Measurements from ENCODE around the gene NPC1.
A peak's percentile ranks its signal among the peaks of the same experiment; 100 is the strongest.
"Not testable (repeated sequence)": the region's sequence is repeated elsewhere in the genome, so short reads cannot be mapped to it uniquely, and the experiment has no call there.

NPC1 gene

DNA sequence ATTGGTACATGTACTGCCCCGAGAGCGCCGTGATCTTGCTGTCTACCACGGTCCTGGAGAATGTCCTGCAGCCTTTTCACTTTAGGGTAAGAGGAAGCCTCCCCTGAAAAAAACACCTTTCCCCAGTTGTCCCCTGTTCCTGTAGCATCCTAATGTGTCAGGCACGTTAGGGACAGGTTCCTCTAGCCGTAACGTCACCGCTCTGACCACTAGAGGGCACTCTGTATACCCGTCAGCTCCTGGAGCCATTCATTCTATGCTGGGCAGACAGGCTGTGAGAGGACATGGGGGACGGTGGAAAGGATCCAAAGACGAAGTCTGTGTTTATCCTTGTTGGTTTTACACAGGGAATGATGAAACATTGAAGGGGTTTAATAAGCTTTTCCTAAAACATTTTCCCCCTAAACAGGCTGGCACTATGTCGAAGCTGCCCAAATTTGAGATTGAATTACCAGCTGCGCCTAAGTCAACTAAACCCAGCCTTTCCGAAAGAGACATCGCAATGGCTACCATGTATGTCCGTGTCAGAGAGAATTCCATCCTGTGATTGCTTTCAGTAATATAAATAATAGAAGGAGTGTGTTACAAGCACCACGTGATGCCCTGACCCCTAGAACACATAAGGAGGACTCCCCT is 70.3 kb downstream of the NPC1 start:
- DNase-seq = peak; percentile 61

DNA sequence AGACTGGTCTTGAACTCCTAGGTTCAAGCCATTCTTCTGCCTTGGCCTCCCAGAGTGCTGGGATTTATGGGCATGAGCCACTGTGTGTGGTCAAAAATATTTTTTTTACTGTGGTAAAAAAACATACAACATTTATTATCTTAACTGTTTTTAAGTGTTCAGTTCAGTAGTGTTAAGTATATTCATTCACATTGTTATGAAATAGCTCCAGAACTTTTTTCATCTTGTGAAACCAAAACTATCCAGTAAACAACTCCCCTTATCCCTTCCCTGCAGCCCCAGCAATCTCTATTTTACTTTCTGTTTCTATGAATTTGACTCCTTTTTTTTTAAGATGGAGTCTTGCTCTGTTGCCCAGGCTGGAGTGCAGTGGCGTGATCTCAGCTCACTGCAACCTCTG is 73.7 kb downstream of the NPC1 start:
- DNase-seq = no peak

DNA sequence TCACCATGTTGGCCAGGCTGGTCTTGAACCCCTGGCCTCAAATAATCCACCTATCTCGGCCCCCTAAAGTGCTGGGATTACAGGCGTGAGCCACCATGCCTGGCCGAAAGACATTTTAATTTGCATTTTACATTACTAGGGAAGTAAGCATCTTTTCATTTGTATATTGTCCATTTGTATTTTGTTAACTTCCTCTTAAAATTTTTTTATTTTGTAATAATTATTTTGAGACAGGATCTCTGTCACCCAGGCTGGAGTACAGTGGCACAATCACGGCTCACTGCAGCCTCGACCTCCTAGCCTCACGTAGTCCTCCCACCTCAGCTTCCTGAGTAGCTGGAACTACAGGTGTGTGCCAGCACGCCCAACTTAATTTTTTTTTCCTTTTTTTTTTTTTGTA is 74.1 kb downstream of the NPC1 start:
- not testable (repeated sequence) for DNase-seq

DNA sequence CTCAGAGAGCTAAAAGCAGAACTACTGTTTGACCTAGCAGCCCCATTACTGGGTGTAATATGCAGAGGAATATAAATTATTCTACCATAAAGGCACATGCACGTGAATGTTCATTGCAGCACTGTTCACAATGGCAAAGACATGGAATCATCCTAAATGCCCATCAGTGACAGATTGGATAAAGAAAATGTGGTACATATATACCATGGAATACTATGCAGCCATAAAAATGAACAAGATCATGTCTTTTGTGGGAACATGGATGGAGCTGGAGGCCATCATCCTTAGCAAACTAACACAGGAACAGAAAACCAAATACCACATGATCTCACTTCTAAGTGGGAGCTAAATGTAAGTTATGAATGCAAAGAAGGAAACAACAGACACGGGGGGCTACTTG is 75.4 kb downstream of the NPC1 start:
- DNase-seq = not testable (repeated sequence)

DNA sequence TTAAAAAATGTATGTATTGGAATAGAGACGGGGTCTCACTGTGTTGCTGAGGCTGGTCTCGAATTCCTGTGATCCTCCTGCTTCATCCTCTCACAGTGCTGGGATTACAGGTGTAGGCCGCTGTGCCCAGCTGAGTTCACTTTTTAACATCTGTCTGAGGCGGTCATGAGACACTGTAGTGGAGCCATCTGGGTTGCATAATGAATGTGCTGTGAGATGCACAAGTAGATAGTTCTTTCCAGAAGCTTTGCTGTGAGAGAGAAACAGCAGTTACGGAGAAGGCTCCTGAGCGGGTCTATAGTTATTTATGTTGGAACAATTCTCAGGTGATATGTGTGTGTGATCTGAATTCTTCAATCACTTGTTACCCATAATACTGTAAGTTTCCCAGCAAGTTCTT is 79.9 kb downstream of the NPC1 start:
- DNase-seq = no peak

DNA sequence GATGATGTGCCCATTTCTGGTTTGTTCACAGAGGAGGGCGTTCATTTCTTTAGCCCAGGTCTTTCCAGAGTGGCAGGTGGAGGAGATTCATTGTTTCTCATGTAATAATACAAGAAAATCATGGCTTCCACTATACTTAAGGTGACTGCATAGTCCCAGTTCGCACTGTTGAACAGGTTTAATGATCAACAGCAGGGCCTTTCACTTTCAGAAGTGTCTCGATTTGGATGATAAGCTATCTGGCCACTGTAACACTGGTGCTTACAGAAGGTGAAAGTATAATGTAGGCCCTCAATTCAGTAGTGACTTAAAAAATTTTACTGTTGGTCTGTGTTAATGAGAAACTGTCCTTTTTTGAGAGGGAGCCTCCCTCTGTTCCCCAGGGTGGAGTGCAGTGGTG is 81.6 kb downstream of the NPC1 start:
- no peak for DNase-seq

DNA sequence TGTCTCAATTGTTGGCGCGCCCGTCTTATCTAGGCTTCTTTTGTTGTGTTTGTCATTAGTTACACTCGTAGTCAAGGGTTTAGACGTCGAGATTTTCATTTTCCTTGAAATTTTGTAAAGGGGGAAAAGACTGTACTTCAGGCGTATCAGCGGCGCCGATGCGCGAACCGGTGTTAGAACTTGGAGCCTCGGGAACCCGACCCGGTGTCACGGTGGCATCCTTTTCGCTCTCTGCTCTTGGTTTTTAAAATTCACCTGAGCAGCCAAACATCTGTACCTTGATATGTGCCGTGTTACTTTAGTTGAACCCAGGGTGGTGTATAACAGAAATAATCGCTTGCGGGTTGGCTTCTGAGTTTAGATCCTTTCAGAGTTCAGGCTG is 82.4 kb downstream of the NPC1 start:
- no peak for DNase-seq

DNA sequence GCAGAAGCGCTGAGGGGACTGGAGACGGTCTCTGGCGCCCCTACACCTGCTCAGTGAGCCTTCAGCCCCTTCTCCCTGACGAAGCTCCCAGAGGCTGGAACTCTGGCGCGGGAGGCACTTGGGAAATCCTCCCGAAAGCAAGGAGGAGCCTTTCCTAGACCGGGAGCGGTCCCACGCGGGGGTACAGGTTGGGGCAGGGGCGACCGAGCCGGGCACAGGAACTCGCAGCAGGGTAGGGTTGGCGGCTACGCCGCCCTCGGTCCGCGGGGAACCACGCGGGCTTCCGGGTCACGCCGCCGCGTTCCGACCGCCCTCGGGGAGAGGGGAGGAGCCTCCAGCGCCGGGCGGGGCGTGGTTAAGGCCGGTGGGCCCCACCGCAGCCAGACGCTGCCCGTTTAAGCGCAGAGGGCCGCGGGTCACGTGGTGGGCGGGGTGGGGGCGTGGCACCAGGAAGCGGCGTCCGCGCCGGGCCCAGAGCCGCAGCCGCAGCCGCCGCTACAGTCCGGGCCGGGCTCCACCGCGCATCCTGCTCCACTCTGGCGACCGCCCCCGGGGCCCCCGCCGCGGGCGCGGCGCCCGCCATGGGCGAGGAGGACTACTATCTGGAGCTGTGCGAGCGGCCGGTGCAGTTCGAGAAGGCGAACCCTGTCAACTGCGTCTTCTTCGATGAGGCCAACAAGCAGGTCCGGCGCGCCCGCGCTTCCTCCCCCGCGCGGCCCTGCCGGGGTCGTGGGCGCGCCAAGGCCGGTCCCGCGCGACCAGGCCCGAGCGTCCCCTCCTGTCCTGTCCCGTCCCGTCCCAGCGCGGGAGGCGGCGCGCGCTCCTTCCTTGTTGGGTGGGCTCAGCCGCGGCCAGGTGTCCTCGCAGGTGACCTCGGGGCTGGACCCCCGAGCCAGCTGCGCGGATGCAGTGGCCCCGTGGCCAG is 83.0 kb downstream of the NPC1 start, which contains the start of gene RMC1:
Gene RMC1, plus strand, starts transcription at position 474 of the 925 bp plus-strand sequence. Its CDS starts 108 bp downstream, at position 582.
- peak; percentile 99 for DNase-seq

DNA sequence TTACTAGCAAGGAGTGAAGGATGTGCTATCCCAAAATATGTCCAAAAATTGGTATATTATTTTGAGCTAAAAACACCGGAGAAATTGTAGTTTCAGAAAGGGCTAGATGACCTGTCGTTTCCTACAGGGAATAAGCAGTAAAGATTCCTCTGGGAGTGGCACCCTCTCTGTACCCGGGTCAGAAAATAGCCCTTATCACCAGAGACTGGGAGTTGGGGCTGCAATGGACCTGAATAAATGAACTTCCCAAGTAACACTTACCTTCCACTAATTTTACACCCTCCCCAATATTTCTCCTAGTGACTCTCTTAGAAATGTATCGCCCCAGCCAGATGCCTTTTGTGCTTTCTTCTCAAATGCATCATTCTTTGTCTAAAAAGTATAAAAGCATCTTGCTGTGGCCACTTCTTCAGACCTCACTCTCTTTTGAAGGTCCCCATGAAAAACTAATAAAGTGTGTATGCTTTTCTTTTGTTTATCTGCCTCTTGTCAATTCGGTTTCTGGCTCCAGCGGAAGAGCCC is 83.7 kb downstream of the NPC1 start:
- no peak for DNase-seq

DNA sequence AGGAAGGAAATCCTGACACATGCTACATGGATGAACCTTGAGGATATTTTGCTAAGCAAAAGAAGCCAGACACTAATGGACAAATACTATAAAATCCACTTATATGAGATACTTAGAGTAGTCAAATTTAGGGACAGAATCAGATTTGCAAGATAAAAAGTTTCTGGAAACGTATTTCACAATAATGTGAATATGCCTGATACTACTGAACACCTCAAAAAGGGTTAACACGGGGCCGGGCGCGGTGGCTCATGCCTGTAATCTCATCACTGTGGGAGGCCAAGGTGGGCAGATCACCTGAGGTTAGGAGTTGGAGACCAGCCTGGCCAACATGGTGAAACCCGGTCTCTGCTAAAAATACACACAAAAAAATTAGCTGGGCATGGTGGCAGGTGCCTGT is 84.7 kb downstream of the NPC1 start:
- no peak for DNase-seq

DNA sequence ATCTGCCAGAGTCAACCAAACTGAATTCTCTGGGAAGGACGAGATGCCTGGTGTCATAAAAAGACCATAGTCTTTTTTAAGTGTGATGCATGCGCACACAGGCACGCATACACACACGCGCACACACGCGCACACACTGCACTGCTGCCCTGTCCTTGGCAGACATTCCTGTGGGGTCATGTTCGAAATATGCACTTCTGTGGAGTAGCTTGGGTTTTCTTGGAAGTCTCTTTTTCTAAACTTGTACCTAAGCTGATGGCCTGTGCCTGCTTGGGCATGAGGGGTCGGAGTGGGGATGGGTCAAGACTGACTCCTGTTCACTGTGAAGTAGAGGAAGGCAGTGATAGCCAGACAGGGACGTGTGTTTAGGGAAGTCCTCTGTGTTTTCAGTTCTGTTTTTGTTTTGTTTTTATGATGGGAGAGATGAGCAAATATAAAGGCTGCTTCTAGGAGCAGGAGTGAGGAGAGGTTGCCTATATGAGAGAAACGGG is 87.0 kb downstream of the NPC1 start:
- no peak for DNase-seq

DNA sequence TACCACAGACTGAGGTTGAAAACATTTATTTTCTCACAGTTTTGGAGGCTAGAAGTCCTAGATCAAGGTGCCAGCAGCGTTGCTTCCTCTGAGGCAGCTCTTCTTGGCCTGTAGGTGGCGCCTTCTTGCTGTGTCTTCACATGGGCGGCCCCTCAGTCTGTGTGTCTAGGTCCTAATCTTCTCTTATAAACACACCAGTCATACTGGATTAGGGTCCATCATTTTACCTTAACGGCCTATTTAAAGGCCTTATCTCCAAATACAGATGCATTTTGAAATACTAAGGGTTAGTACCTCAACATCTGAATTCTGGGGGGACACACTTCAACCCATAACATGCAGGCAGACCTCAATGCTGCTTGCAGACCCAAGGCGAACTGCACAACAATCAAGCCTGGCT is 87.4 kb downstream of the NPC1 start:
- peak; percentile 54 for DNase-seq

DNA sequence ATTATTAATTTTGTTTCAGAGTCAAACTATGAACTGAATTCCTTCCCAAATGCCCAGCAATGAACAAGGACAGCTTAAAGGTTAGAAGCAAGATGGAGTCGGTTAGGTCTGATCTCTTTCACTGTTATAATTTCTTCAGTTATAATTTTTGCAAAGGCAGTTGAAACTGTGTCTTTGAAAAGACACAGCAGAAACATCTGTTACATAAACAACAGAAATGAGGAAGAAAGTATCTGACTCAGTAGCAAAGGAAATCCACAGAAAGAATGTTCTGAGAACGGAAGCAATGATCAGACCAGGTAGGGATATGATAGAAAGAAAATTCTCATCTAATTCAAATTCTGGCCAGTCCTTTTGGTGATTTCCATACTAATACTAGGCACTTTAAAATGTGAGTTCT is 88.2 kb downstream of the NPC1 start:
- no peak for DNase-seq

DNA sequence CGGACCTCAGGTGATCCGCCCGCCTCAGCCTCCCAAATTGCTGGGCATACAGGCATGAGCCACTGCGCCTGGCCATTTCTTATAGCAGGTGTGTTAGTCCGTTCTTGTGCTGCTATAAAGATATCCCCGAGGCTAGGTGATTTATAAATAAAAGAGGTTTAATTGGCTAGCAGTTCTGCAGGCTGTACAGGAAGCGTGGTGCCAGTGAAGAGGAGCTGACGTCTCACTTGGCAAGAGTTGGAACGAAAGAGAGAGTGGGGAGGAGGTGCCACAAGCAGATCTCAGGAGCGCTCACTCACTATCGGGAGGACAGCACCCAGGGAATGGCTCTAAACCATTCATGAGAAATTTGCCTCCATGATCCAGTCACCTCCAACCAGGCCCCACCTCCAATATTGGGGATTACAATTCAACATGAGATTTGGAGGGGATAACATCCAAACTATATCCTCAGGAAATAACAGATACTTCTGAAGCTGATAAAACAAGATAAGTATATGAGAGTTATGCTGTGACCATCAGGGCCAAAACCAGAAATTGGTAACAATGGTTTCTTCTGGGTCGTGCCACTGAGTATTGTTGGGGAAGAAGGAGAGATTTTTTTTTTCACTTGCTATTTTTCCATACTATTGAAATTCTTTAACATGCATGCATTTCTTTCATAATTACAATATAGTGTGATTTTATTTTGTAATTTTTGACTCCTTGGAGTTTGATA is 90.4 kb downstream of the NPC1 start:
- DNase-seq = no peak

DNA sequence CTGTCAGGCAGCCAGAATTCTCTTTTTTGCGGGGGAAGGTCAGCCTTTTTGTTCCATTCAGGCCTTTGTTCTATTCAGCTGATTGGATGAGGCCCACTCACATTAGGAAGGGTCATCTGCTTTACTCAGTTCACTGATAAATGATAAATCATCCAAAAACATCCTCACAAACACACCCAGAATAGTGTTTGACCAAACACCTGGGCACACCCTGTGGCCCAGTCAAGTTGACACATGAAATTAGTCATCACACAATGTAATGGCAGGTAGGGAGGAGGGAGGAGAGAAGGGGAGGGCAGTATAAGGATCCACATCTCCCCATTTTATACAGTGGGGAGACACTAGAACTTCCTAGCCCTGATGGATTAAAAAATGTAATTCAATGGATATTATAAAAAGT is 91.3 kb downstream of the NPC1 start:
- no peak for DNase-seq

DNA sequence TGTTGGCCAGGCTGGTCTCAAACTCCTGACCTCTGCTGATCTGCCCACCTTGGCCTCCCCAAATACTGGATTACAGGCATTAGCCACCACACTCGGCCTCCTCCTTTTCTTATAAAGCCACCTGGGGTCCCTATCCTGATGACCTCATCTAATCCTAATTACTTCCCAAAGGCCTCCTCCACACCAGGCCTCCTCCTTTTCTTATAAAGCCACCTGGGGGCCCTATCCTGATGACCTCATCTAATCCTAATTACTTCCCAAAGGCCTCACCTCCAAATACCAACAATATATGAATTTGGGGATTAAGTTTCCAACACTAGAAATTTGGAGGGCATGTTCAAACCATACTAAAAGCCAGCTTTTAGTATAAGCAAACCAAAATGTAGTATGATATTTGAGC is 92.7 kb downstream of the NPC1 start:
- no peak for DNase-seq

DNA sequence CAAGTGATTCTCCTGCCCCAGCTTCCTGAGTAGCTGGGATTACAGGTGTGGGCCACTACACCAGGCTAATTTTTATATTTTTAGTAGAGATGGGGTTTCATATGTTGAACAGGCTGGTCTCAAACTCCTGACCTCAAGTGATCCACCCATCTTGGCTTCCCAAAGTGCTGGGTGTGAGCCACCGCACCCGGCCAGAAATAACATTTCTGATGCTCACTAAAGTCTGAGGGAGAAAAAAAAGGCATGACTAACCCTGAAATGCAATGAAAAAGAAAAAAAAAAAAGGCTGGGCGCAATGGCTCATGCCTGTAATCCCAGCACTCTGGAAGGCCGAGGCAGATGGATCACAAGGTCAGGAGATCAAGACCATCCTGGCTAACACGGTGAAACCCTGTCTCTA is 96.7 kb downstream of the NPC1 start:
- DNase-seq = not testable (repeated sequence)

DNA sequence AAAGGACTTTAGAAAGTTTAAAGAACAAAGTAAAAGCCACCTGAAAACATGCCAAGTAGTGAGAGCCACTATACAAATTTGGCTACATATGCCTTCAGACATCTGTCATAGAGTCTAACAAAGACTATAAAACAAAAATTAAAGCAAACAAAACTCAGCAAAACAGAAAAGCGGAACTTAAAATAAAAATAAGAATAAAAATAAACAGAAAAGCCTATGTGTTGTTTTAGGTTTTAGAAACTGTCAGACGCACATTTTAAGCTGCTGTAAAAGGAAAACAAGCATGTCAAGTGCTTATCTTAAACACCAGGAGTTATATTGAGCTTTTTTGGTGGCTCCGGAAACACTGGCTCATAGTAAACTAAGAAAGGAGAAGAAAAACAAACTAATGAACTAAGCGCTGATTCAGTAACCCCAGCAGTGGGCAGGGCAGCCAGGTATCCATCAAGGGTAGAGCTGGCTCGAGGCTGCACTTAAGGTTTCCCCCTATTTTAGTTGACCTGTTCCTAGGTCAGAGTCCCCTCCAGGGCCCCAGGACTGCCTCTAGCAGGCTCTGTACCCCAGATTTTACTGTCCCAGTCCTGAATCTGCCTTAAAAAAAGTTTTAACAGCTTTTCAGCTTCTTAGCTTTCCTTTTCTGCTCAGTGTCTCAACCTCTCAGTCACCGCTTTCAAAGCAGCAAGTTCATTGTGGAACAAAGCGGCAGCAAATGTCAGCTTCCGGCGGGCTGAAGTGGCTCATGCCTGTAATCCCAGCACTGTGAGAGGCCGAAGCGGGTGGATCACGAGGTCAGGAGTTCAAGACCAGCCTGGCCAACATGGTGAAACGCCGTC is 98.4 kb downstream of the NPC1 start:
- no peak for DNase-seq

DNA sequence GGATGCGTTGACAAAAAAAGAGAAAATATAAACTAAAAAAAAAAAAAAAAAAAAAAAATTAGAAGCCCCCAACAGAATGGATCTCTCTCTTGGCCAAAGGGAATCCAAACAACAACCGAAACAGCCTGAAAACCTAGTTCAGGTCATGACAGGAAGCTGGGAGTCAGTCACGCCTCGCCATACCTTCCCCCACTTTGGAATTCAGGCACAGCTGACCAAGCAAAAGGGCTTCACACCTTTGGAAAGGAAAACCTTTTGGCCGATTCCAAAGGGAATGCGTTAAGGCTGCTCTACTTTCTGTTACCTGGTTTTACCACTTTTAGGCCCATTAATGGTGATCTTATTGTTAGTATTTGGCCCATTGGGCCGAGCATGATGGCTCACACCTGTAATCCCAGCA is 100.9 kb downstream of the NPC1 start:
- DNase-seq = no peak

DNA sequence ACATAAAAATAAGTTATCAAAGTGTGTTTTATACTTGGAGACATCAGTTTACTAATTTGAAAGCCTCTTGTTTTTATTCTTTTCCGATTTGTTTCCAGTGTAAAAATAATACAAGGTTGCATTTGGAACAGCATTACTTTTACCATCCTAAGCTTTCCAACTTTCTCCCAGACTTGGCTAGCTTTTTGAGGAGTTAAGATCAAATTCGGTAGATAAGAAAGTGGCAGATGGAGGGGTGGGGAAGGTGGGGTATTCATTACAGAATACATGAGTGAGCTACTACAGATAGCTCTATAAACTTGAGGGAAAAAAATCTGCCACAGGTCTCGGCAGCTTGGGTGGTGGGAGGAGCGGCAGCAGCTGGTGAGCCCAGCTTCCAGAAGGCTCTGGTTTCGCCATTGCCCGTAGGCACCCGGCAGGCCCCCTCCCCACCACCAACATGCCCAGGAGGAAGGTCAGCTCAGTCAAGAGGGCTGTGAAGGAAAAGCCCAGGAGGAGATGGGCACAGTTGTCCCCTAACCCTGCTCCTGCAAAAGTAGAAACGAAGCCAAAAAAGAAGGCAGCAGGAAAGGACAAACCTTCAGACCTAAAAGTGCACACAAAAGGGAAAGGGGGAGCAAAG is 101.6 kb downstream of the NPC1 start:
- no peak for DNase-seq
